ENCODE results near the gene ACY1.

The ACY1 gene

GRCh38 chr3:51997935-51998596, 14.7 kb downstream of the ACY1 start:
- peaks cover 11% of the 10 kb centered on the region for H3K36me3 Mint-ChIP-seq
- no peaks in the 10 kb centered on the region for H3K27me3 Mint-ChIP-seq
- H3K9me3 Mint-ChIP-seq (ENCODE audit: low read depth): no peaks in the 10 kb centered on the region
- no peak overlapping the region for H3K4me3 Mint-ChIP-seq
- peaks cover 22% of the 10 kb centered on the region for H3K4me1 Mint-ChIP-seq (ENCODE audit: low read depth)
- H3K27ac Mint-ChIP-seq: no peak overlapping the region

GRCh38 chr3:51998774-51999173, 15.4 kb downstream of the ACY1 start:
- H3K27ac Mint-ChIP-seq: no peak overlapping the region
- no peak overlapping the region for H3K4me3 Mint-ChIP-seq
- peaks cover 11% of the 10 kb centered on the region for H3K36me3 Mint-ChIP-seq
- H3K27me3 Mint-ChIP-seq: no peaks in the 10 kb centered on the region
- H3K4me1 Mint-ChIP-seq (ENCODE audit: low read depth): peaks cover 19% of the 10 kb centered on the region
- no peaks in the 10 kb centered on the region for H3K9me3 Mint-ChIP-seq (ENCODE audit: low read depth)

DNA sequence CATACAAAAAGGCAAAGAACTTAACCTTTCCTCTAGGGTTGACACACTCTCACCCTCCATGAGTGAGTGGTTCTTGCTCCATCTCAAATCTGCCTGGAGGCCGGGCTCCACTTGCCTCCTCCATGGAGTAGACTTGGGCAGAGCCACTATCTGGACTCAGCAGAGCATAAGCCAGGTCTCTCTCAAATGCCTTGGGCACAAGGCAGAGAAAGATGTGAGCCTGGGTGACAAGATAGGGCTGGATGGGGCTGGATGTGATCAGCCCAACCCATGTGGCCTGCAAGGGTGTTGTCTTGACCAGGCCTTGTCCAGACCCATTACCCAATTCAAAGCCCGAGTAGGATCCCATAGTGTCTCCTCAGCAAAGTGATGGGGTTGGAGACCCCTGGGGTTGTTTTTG, 16.5 kb downstream of the ACY1 start:
- H3K27ac Mint-ChIP-seq: no peak overlapping the region
- peaks cover 4% of the 10 kb centered on the region for H3K36me3 Mint-ChIP-seq
- no peaks in the 10 kb centered on the region for H3K9me3 Mint-ChIP-seq (ENCODE audit: low read depth)
- H3K4me3 Mint-ChIP-seq: no peak overlapping the region
- peaks cover 10% of the 10 kb centered on the region for H3K4me1 Mint-ChIP-seq (ENCODE audit: low read depth)
- H3K27me3 Mint-ChIP-seq: no peaks in the 10 kb centered on the region

- Mint-ChIP-seq H3K4me1 (ENCODE audit: low read depth) (peaks cover 8% of the 10 kb centered on the region), H3K27ac (no peak overlapping the region), H3K4me3 (no peak overlapping the region), H3K9me3 (ENCODE audit: low read depth) (no peaks in the 10 kb centered on the region), H3K36me3 (no peaks in the 10 kb centered on the region), H3K27me3 (no peaks in the 10 kb centered on the region)
Measured at GRCh38 chr3:52001443-52001974, 18.2 kb downstream of the ACY1 start.

GRCh38 chr3:52002748-52003147, 19.4 kb downstream of the ACY1 start:
- Mint-ChIP-seq H3K4me1 (ENCODE audit: low read depth) (peaks cover 8% of the 10 kb centered on the region), H3K9me3 (ENCODE audit: low read depth) (no peaks in the 10 kb centered on the region), H3K27me3 (no peaks in the 10 kb centered on the region), H3K4me3 (no peak overlapping the region), H3K27ac (no peak overlapping the region), H3K36me3 (no peaks in the 10 kb centered on the region)

DNA sequence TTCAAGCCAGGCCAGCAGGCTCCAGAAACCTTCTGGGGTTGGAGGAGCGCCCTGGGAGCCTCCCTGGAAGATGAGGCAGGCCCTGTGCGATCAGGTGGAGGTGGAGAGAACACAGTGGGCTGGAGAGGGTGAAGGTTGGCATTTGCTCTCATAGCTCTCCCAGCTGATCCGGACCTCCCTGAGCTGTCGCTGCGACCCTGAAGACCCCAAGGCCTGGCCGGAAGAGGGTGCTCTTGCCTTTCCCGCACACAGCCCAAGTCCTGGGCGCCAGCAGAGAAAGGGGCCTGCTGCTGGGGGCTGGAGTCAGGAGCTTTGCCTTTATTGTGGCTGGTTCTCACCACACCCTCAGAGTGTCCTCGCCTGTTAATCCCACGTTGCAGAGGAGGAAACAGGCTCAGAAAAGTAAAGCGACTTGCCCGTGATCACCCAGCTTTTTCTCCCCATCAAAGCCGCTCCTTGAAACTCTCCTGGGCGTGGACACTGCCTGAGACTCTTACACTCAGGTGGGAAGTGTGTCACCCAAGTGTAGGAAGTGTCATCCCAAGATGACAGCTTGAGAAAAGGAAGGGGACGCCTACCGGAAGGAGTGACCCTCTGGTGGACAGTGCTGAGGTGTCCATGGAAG, 20.9 kb downstream of the ACY1 start:
- H3K27me3 Mint-ChIP-seq: no peaks in the 10 kb centered on the region
- no peak overlapping the region for H3K4me3 Mint-ChIP-seq
- peaks cover 8% of the 10 kb centered on the region for H3K4me1 Mint-ChIP-seq (ENCODE audit: low read depth)
- H3K36me3 Mint-ChIP-seq: no peaks in the 10 kb centered on the region
- H3K27ac Mint-ChIP-seq: no peak overlapping the region
- H3K9me3 Mint-ChIP-seq (ENCODE audit: low read depth): no peaks in the 10 kb centered on the region

GRCh38 chr3:52004906-52005395, 21.6 kb downstream of the ACY1 start:
- Mint-ChIP-seq H3K27me3 (no peaks in the 10 kb centered on the region), H3K36me3 (no peaks in the 10 kb centered on the region), H3K4me1 (ENCODE audit: low read depth) (peaks cover 8% of the 10 kb centered on the region), H3K9me3 (ENCODE audit: low read depth) (no peaks in the 10 kb centered on the region), H3K4me3 (no peak overlapping the region), H3K27ac (no peak overlapping the region)

DNA sequence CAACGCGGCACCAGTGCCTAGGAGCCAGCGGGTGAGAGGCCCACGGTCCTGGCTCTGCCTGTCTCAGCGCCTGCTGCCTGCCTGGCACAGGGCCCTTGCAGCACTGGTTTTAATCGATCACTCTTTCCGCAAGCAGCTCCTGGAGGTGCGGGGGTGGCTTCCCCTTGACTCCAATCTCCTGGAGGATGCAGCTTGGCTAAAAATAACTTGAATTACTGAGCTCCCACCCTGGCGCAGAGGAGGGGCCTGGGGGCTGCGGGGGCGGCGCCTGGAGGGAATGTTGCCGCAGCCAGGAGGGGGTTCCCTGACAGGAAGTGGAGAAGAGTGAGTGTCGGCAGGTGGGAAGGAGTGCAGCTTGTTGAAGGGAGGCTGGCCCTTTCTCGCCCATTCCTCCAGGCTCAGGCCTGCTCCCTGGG, 22.2 kb downstream of the ACY1 start:
- H3K4me1 Mint-ChIP-seq (ENCODE audit: low read depth): peaks cover 8% of the 10 kb centered on the region
- no peak overlapping the region for H3K4me3 Mint-ChIP-seq
- no peaks in the 10 kb centered on the region for H3K36me3 Mint-ChIP-seq
- no peaks in the 10 kb centered on the region for H3K9me3 Mint-ChIP-seq (ENCODE audit: low read depth)
- H3K27ac Mint-ChIP-seq: no peak overlapping the region
- H3K27me3 Mint-ChIP-seq: no peaks in the 10 kb centered on the region

DNA sequence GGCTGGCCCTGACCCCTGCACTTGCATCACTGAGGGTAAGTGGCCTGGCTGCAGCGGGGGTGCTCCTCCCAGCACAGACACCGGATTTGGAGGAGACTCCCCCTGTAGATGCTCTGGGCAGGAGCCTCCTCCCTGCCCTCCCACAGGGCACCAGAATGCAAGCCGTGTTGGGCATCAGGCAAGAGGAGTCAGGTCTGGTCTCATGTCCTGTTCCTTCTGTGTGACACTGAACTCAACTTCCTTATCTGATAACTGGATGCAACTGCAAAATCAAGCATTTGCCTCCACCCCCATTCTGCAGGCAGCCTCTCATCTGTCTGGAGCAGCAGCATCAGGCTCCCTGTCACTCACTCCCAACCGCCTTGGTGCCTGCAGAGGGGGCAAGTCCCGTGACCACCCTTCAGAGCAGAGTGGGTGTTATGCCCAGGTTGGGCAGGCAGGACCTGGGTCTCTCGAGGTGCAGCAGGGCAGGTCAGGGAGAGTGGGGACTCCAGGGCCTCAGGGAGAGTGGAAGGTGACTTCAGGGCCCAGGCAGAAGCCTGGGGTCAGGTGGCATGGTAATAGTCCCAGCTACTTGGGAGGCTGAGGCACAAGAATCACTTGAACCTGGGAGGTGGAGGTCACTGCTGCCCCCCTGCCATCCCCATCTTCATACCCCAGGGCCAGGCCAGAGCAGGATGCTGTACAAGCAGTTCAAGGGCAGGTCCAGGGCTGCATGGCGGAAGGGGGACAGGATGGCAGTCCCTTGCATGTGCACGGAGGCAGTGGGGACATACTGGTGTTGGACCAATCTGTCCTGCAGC, 22.9 kb downstream of the ACY1 start:
- H3K27me3 Mint-ChIP-seq: no peaks in the 10 kb centered on the region
- H3K4me3 Mint-ChIP-seq: no peak overlapping the region
- no peaks in the 10 kb centered on the region for H3K9me3 Mint-ChIP-seq (ENCODE audit: low read depth)
- H3K4me1 Mint-ChIP-seq (ENCODE audit: low read depth): peaks cover 8% of the 10 kb centered on the region
- no peak overlapping the region for H3K27ac Mint-ChIP-seq
- no peaks in the 10 kb centered on the region for H3K36me3 Mint-ChIP-seq

GRCh38 chr3:52006820-52007133, 23.4 kb downstream of the ACY1 start:
- Mint-ChIP-seq H3K4me1 (ENCODE audit: low read depth) (peaks cover 4% of the 10 kb centered on the region), H3K9me3 (ENCODE audit: low read depth) (no peaks in the 10 kb centered on the region), H3K4me3 (no peak overlapping the region), H3K27me3 (no peaks in the 10 kb centered on the region), H3K27ac (no peak overlapping the region), H3K36me3 (no peaks in the 10 kb centered on the region)

DNA sequence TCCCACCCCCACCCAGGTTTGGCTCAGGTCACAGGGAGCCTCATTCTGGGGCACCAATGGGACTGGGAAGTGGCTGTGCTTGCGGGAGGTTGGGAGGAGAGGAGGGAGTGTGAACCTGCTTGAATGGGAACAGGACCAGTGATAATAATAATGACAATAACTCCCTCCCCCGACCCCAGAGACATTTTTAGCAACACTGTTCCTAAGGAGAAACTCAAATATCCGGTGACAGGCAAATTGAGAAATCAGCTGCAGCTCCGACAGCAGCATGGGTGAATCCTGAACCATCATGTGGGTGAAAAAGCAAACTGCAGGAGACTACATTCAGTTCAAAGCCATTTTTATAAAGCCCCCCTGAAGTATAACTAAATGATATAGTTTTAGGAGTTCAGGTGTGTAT, 24.0 kb downstream of the ACY1 start:
- H3K4me1 Mint-ChIP-seq (ENCODE audit: low read depth): peaks cover 4% of the 10 kb centered on the region
- no peak overlapping the region for H3K27ac Mint-ChIP-seq
- H3K4me3 Mint-ChIP-seq: no peak overlapping the region
- H3K36me3 Mint-ChIP-seq: no peaks in the 10 kb centered on the region
- no peaks in the 10 kb centered on the region for H3K9me3 Mint-ChIP-seq (ENCODE audit: low read depth)
- no peaks in the 10 kb centered on the region for H3K27me3 Mint-ChIP-seq

- Mint-ChIP-seq H3K9me3 (ENCODE audit: low read depth) (no peaks in the 10 kb centered on the region), H3K4me1 (ENCODE audit: low read depth) (peaks cover 4% of the 10 kb centered on the region), H3K27me3 (no peaks in the 10 kb centered on the region), H3K4me3 (no peak overlapping the region), H3K36me3 (no peaks in the 10 kb centered on the region), H3K27ac (no peak overlapping the region)
Measured at GRCh38 chr3:52010431-52010830, 27.1 kb downstream of the ACY1 start.

DNA sequence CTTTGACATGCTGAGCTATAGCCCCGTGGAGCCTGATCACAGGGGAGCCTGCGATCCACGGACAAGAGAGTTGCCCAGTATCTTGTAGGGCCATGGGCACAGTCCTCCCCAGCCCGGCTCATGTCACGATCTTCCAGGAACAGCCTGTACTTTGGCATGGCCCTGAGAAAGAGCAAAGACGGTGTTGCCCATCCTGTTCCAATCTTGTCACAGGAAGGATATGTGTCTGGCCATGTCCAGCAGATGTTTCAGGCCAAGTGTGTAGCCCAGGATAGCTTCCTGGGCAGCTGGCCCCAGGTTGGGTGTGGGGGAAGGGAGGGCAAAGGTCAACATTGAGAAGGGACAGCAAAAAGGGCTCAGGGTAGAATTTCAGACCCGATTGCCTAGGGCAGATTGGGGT, 29.4 kb downstream of the ACY1 start:
- no peak overlapping the region for H3K27ac Mint-ChIP-seq
- H3K4me1 Mint-ChIP-seq (ENCODE audit: low read depth): no peaks in the 10 kb centered on the region
- no peaks in the 10 kb centered on the region for H3K36me3 Mint-ChIP-seq
- H3K9me3 Mint-ChIP-seq (ENCODE audit: low read depth): no peaks in the 10 kb centered on the region
- H3K4me3 Mint-ChIP-seq: no peak overlapping the region
- no peaks in the 10 kb centered on the region for H3K27me3 Mint-ChIP-seq

- H3K4me1 Mint-ChIP-seq (ENCODE audit: low read depth): no peaks in the 10 kb centered on the region
- no peaks in the 10 kb centered on the region for H3K36me3 Mint-ChIP-seq
- H3K27me3 Mint-ChIP-seq: no peaks in the 10 kb centered on the region
- no peak overlapping the region for H3K27ac Mint-ChIP-seq
- no peaks in the 10 kb centered on the region for H3K9me3 Mint-ChIP-seq (ENCODE audit: low read depth)
- no peak overlapping the region for H3K4me3 Mint-ChIP-seq
Measured at GRCh38 chr3:52013802-52014598, 30.7 kb downstream of the ACY1 start.

DNA sequence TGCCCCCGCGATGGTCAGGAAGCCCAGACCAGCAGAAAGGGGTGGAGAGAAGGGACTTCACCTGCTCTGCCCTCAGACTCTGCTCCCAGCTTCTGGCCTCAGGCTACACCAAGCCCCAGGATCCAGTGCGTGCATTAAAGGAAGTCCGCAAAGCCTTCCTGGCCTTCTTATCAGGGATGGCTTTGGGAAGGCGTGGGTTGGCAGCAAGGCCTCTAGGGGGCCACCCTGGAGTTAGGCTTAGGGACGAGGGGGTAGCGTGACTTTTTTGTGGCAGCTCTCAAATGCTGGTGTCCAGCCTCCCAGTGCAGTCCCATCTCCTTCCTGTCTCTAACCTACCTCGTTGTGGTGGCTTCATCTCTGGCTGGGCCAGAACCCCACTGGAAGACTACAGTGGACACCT, 31.3 kb downstream of the ACY1 start:
- Mint-ChIP-seq H3K4me1 (ENCODE audit: low read depth) (no peaks in the 10 kb centered on the region), H3K27me3 (no peaks in the 10 kb centered on the region), H3K9me3 (ENCODE audit: low read depth) (no peaks in the 10 kb centered on the region), H3K27ac (no peak overlapping the region), H3K4me3 (no peak overlapping the region), H3K36me3 (no peaks in the 10 kb centered on the region)
